Esophagus squamous epithelium (tissue), 4 donors: ENCODE data around the gene CCDC183.

Source experiments
- CTCF ChIP-seq, 6 experiments: fragments of 450-650 bp in 4 of 6; fragments of 200-600 bp in 2 of 6; sonication (generic) in 2 of 6; IDR thresholded peaks; one replicate each; pipeline ENCODE4 v1.5.1; 2016 to 2019; ENCODE audit warnings: antibody characterized with exemption in 6 of 6, mild to moderate bottlenecking in 4 of 6, moderate library complexity in 4 of 6
- POLR2A ChIP-seq, 4 donors: fragments of 450-650 bp; IDR thresholded peaks; one replicate each; pipeline ENCODE4 v1.6.1; 2017; ENCODE audit warnings: antibody characterized with exemption in 4 of 4, mild to moderate bottlenecking in 4 of 4, moderate library complexity in 3 of 4

GRCh38 chr9:136837146-136837855 is 41.2 kb downstream of the CCDC183 start:
- no peak for TF ChIP-seq CTCF (IDR thresholded peaks at IDR 0.05)
- TF ChIP-seq POLR2A (IDR thresholded peaks at IDR 0.05) = no peak
